ENCODE results near the gene PDE4B. TPM values are rescaled to one million over a fixed set of nuclear protein-coding genes. Genes with fewer than 3 reads are reported as not detected.

PDE4B gene
- total and polyA plus RNA-seq, 9 donors = 1.7 to 8.2 (median 5.1) TPM

DNA sequence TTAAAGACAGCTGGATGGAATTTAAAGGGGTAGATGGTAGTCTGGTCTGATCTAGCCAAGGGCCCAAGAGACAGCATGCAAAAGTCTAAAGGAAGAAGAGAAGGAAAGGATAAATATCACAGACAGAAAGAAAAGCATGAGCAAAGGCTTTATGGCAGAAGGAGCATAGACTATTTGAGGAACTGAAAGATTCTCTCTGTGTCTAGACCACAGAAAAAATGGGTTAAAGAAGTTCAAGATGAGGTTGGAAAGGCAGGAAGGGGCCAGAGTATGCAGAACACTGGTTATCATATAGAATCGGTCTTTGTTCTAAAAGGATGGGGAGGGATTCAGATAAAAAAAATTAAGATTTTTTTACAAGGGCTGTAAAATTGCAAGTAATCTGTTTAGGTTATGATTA is 604.5 kb downstream of the PDE4B start:
- Histone ChIP-seq H3K36me3 (no peaks in the 10 kb centered on the region), H3K4me1 (ENCODE audit: insufficient read depth) (peaks cover 2% of the 10 kb centered on the region), H3K27ac (no peak overlapping the region), H3K4me3 (no peak overlapping the region), H3K27me3 (no peaks in the 10 kb centered on the region), H3K9me3 (no peaks in the 10 kb centered on the region)
- intact Hi-C loops (cut with DNase I) = no loop called here
- DNase-seq = no peak
- 80 to 88% (median 85%) methylated on average over 1 of the region's 1 CpG for WGBS, 3 donors
- TF ChIP-seq, protein P1, sequence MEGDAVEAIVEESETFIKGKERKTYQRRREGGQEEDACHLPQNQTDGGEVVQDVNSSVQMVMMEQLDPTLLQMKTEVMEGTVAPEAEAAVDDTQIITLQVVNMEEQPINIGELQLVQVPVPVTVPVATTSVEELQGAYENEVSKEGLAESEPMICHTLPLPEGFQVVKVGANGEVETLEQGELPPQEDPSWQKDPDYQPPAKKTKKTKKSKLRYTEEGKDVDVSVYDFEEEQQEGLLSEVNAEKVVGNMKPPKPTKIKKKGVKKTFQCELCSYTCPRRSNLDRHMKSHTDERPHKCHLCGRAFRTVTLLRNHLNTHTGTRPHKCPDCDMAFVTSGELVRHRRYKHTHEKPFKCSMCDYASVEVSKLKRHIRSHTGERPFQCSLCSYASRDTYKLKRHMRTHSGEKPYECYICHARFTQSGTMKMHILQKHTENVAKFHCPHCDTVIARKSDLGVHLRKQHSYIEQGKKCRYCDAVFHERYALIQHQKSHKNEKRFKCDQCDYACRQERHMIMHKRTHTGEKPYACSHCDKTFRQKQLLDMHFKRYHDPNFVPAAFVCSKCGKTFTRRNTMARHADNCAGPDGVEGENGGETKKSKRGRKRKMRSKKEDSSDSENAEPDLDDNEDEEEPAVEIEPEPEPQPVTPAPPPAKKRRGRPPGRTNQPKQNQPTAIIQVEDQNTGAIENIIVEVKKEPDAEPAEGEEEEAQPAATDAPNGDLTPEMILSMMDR (IDR thresholded peaks at IDR 0.05) = no peak
- TF ChIP-seq POLR2A (IDR thresholded peaks at IDR 0.05) = no peak
- TF ChIP-seq EP300 (IDR thresholded peaks at IDR 0.05) = no peak

DNA sequence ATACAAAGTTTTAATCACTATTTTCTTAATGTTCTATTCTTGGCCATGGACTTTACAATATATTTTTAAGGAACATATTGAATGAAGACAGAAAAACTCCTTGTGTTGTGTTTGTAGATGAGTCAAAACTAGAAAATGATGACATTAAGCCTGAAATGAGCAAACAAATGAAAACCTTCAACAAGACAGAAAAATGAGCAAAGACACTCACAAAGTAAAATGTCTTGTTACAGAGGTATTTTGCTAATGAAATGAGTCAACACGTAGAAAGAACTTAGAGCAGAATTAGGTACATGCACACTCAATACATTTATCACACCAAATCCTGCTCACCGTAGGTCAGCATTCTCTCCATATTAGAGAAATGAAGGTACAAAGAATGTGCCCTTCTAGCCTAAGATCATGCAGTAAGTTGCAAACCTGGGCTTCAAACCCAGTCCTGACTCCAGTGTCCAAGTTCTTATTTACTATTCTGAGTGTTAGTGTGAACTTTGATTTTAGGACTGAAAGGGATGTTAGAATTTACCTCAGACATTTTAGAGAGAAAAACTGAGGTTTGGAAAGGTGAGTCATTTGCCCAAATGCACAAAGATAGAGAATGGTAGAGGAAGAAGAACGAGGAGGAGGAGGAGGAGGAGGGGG is 607.3 kb downstream of the PDE4B start:
- TF ChIP-seq POLR2A (IDR thresholded peaks at IDR 0.05) (no peak), EP300 (IDR thresholded peaks at IDR 0.05) (no peak)
- TF ChIP-seq, protein P1 (IDR thresholded peaks at IDR 0.05) = no peak

DNA sequence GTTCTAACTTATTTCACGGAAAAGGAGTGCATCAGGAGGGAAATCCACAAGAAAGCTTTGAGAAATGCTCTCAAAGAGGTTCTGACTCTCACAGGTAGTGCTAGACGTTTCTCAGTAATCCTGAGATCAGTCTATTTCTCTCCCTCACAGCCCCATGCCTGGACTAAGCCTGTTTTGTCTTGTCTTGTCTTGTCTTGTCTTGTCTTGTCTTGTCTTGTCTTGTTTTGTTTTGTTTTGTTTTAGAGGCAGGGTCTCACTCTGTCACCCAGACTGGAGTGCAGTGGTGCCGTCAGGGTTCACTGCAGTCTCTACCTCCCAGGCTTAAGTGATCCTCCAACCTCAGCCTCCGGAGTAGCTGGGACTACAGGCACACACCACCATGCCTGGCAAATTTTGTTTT is 608.0 kb downstream of the PDE4B start:
- no peak overlapping the region for H3K4me3 ChIP-seq
- 90 to 95% (median 93%) methylated on average over 4 of the region's 4 CpGs for WGBS, 3 donors
- peaks cover 6% of the 10 kb centered on the region for H3K4me1 ChIP-seq (ENCODE audit: insufficient read depth)
- intact Hi-C loops (cut with DNase I) = no loop called here
- no peaks in the 10 kb centered on the region for H3K27me3 ChIP-seq
- TF ChIP-seq, protein P1 (IDR thresholded peaks at IDR 0.05) = no peak
- TF ChIP-seq EP300 (IDR thresholded peaks at IDR 0.05) = no peak
- no peak for TF ChIP-seq POLR2A (IDR thresholded peaks at IDR 0.05)
- H3K9me3 ChIP-seq = no peaks in the 10 kb centered on the region
- H3K36me3 ChIP-seq = no peaks in the 10 kb centered on the region
- DNase-seq = no peak
- no peak overlapping the region for H3K27ac ChIP-seq

More for the DNA sequence above, 607.3 kb downstream of the PDE4B start:
- Histone ChIP-seq H3K27ac (no peak overlapping the region), H3K36me3 (no peaks in the 10 kb centered on the region), H3K9me3 (no peaks in the 10 kb centered on the region), H3K27me3 (no peaks in the 10 kb centered on the region), H3K4me1 (ENCODE audit: insufficient read depth) (peaks cover 6% of the 10 kb centered on the region), H3K4me3 (no peak overlapping the region)
- no peak for DNase-seq
- intact Hi-C loops (cut with DNase I) = no loop called here
- WGBS, 3 donors = 60 to 71% (median 62%) methylated on average over 3 of the region's 3 CpGs

DNA sequence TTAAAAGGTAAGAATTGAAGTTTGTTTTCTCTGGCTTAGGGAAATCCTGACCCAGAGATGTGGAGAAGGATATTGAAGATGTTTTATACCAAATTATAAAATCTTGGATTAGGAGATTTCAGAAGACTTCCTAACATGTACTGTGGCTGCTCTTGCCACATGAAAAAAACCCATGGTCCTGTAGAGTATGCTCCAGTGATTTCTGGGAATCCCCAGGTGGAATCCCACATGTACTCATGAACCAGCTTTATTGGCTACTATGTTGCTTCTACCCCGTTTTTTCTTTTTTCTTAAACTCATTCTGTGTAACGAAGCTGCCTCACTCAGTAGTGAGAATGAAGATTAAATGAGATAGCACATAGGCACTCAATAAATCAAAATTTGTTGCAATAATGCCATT is 608.5 kb downstream of the PDE4B start:
- H3K36me3 ChIP-seq = no peaks in the 10 kb centered on the region
- no peaks in the 10 kb centered on the region for H3K27me3 ChIP-seq
- no peak overlapping the region for H3K4me3 ChIP-seq
- TF ChIP-seq, protein P1 (IDR thresholded peaks at IDR 0.05) = no peak
- TF ChIP-seq POLR2A (IDR thresholded peaks at IDR 0.05) = no peak
- TF ChIP-seq EP300 (IDR thresholded peaks at IDR 0.05) = no peak
- H3K9me3 ChIP-seq = no peaks in the 10 kb centered on the region
- no peak overlapping the region for H3K27ac ChIP-seq
- peaks cover 6% of the 10 kb centered on the region for H3K4me1 ChIP-seq (ENCODE audit: insufficient read depth)
- WGBS, 3 donors = 83 to 90% (median 89%) methylated on average over 2 of the region's 2 CpGs
- DNase-seq = no peak
- intact Hi-C loops (cut with DNase I) = no loop called here
